SK-N-SH (cell line): ENCODE data around the gene WDR81. TPM values are rescaled to one million over a fixed set of nuclear protein-coding genes. Genes with fewer than 3 reads are reported as not detected.

Experiments used
- CTCF ChIA-PET: fragments of 300-600, 350-600 bp; formaldehyde crosslinking; extraction: SDS; loops from one replicate; lab custom pipeline; 2021; lab: Yijun Ruan, JAX
- POLR2A ChIA-PET: fragments of 350-600 bp; sonication (Branson Sonifier 250); formaldehyde crosslinking; extraction: SDS; loops from one replicate; lab custom pipeline; 2020; ENCODE audit warnings: antibody characterized with exemption, inconsistent platforms; lab: Yijun Ruan, JAX
- DNase-seq: peaks from one replicate; pipeline ENCODE4 v3.0.0; 2012
- H2AFZ ChIP-seq: fragments of 200-600 bp; sonication (generic); 2 replicates; pipeline ENCODE4 v1.8.1; 2016; ENCODE audit warnings: antibody characterized with exemption, mild to moderate bottlenecking, low read depth
- H3F3A ChIP-seq: fragments of 200-600 bp; sonication (generic); replicated peaks from 2 replicates; pipeline ENCODE3; 2016; ENCODE audit warnings: antibody characterized with exemption, mild to moderate bottlenecking; ENCODE audit not compliant: insufficient read depth
- H3K27ac ChIP-seq, 2 experiments: fragments of 200-500 bp in 1 of 2; fragments of 200-600 bp in 1 of 2; sonication (Bioruptor generic) in 1 of 2; sonication (generic), shearing (Covaris generic) in 1 of 2; 2 replicates each; pipeline versions ENCODE4 v1.5.1 to v1.6.1; 2014 to 2016; ENCODE audit warnings: low read depth in 2 of 2, inconsistent platforms in 1 of 2, low read length in 1 of 2, mild to moderate bottlenecking in 1 of 2, mixed read lengths in 1 of 2
- H3K27me3 ChIP-seq: fragments of 200-600 bp; sonication (generic), shearing (Covaris generic); 2 replicates; pipeline ENCODE4 v1.6.1; 2016; ENCODE audit warnings: mixed run types; ENCODE audit not compliant: insufficient read depth
- H3K36me3 ChIP-seq, 2 experiments: fragments of 200-500 bp in 1 of 2; fragments of 200-600 bp in 1 of 2; sonication (Bioruptor generic) in 1 of 2; sonication (generic) in 1 of 2; replicated peaks in 1 of 2; 2 replicates each; pipeline versions ENCODE3 to v1.5.1; 2014 to 2016; ENCODE audit warnings: low read length in 1 of 2, mild to moderate bottlenecking in 1 of 2; ENCODE audit not compliant: insufficient read depth in 2 of 2, control insufficient read depth in 1 of 2
- H3K4me1 ChIP-seq, 2 experiments: fragments of 200-500 bp in 1 of 2; fragments of 200-600 bp in 1 of 2; sonication (Bioruptor generic) in 1 of 2; sonication (generic), shearing (Covaris generic) in 1 of 2; 2 replicates each; pipeline versions ENCODE4 v1.5.1 to v1.6.1; 2014 to 2016; ENCODE audit warnings: low read depth in 1 of 2, low read length in 1 of 2, mixed run types in 1 of 2; ENCODE audit not compliant: insufficient read depth in 2 of 2, control insufficient read depth in 1 of 2
- H3K4me2 ChIP-seq: fragments of 200-600 bp; sonication (generic), shearing (Covaris generic); 2 replicates; pipeline ENCODE4 v1.6.1; 2017; ENCODE audit warnings: mixed run types
- H3K4me3 ChIP-seq, 2 experiments: fragments of 200-500 bp in 1 of 2; fragments of 200-600 bp in 1 of 2; sonication (Bioruptor generic) in 1 of 2; sonication (generic), shearing (Covaris generic) in 1 of 2; 2 replicates each; pipeline versions ENCODE4 v1.5.1 to v1.8.1; 2014 to 2016; ENCODE audit warnings: low read depth in 2 of 2, inconsistent platforms in 1 of 2, low read length in 1 of 2, mild to moderate bottlenecking in 1 of 2, mixed read lengths in 1 of 2, moderate library complexity in 1 of 2
- H3K79me2 ChIP-seq: fragments of 200-600 bp; sonication (generic); 2 replicates; pipeline ENCODE4 v1.8.1; 2017; ENCODE audit warnings: mild to moderate bottlenecking; ENCODE audit not compliant: insufficient read depth
- H3K9ac ChIP-seq: fragments of 200-600 bp; sonication (generic); 2 replicates; pipeline ENCODE4 v1.6.1; 2017; ENCODE audit warnings: mixed run types
- H3K9me2 ChIP-seq: fragments of 200-600 bp; sonication (generic); 2 replicates; pipeline ENCODE4 v1.6.1; 2017; ENCODE audit warnings: mixed run types
- H3K9me3 ChIP-seq: fragments of 200-600 bp; sonication (generic); 2 replicates; pipeline ENCODE4 v1.6.1; 2017; ENCODE audit warnings: mixed run types, mild to moderate bottlenecking, moderate library complexity
- H4K20me1 ChIP-seq: fragments of 200-600 bp; sonication (generic); 2 replicates; pipeline ENCODE4 v1.6.1; 2017; ENCODE audit warnings: mild to moderate bottlenecking, mixed run types; ENCODE audit not compliant: insufficient read depth
- ELF1 ChIP-seq: IDR thresholded peaks from 2 replicates; pipeline ENCODE4 v1.4.0; 2012
- EP300 ChIP-seq, 2 experiments: IDR thresholded peaks; 2 replicates each; pipeline versions ENCODE4 v1.4.0 to v1.6.1; 2012; ENCODE audit warnings: borderline replicate concordance in 1 of 2, low read depth in 1 of 2, low read length in 1 of 2
- EZH2phosphoT487 ChIP-seq: fragments of 200-600 bp; sonication (generic); IDR thresholded peaks from 2 replicates; pipeline ENCODE4 v1.6.1; 2017; ENCODE audit warnings: low read depth, mixed run types, mild to moderate bottlenecking, antibody characterized with exemption, moderate library complexity, borderline replicate concordance
- GABPA ChIP-seq: IDR thresholded peaks from 2 replicates; pipeline ENCODE4 v1.4.0; 2012; ENCODE audit warnings: low read depth, mild to moderate bottlenecking
- JUND ChIP-seq: IDR thresholded peaks from 2 replicates; pipeline ENCODE4 v1.4.0; 2012
- MEF2A ChIP-seq: IDR thresholded peaks from 2 replicates; pipeline ENCODE4 v1.4.0; 2012; ENCODE audit warnings: low read depth, borderline replicate concordance
- MXI1 ChIP-seq: IDR thresholded peaks from 2 replicates; pipeline ENCODE4 v1.6.1; 2012; ENCODE audit warnings: mild to moderate bottlenecking, low read depth, low read length, improper control_type of control experiment
- NFIC ChIP-seq: IDR thresholded peaks from 2 replicates; pipeline ENCODE4 v1.4.0; 2012; ENCODE audit warnings: borderline replicate concordance
- NRF1 ChIP-seq: IDR thresholded peaks from 2 replicates; pipeline ENCODE4 v1.6.1; 2012; ENCODE audit warnings: low read depth, mild to moderate bottlenecking, low read length
- RAD21 ChIP-seq: IDR thresholded peaks from 2 replicates; pipeline ENCODE4 v1.6.1; 2012; ENCODE audit warnings: mild to moderate bottlenecking, low read length
- RCOR1 ChIP-seq: fragments of 150-350 bp; IDR thresholded peaks from 2 replicates; pipeline ENCODE4 v1.6.1; 2017; ENCODE audit warnings: antibody characterized with exemption, low read length
- RFX5 ChIP-seq: IDR thresholded peaks from 2 replicates; pipeline ENCODE4 v1.6.1; 2012; ENCODE audit warnings: mild to moderate bottlenecking, improper control_type of control experiment, low read length
- SIN3A ChIP-seq: IDR thresholded peaks from 2 replicates; pipeline ENCODE4 v1.6.1; 2012; ENCODE audit warnings: low read depth, mild to moderate bottlenecking, low read length, moderate library complexity, borderline replicate concordance
- TEAD4 ChIP-seq: IDR thresholded peaks from 2 replicates; pipeline ENCODE4 v1.4.0; 2012; ENCODE audit warnings: mild to moderate bottlenecking, borderline replicate concordance; ENCODE audit not compliant: insufficient read depth
- YY1 ChIP-seq: IDR thresholded peaks from 2 replicates; pipeline ENCODE4 v1.4.0; 2012; ENCODE audit warnings: low read depth, mild to moderate bottlenecking
- WGBS: methylation state at CpG from one replicate; pipeline ENCODE4 v1.1.6; 2017; ENCODE audit warnings: low lambda C conversion rate; 5-methylcytosine and 5-hydroxymethylcytosine counted together
- polyA plus RNA-seq, 3 experiments: library from polyadenylated mRNA; depleted of rRNA; stranded (reverse); fragments of >200 nt; gene quantifications; 2 replicates each; pipeline ENCODE4 v1.2.3, GENCODE V29; 2012
- TF ChIP-seq, protein P1 (sequence below): fragments of 150-350 bp; IDR thresholded peaks from 2 replicates; pipeline ENCODE4 v1.6.1; 2016; ENCODE audit warnings: mild to moderate bottlenecking, low read depth, low read length
- TF ChIP-seq, protein P2 (sequence below): IDR thresholded peaks from 2 replicates; pipeline ENCODE4 v1.4.0; 2012; ENCODE audit warnings: low read depth, borderline replicate concordance
- TF ChIP-seq, protein P3 (sequence below): IDR thresholded peaks from 2 replicates; pipeline ENCODE4 v1.4.0; 2012; ENCODE audit warnings: low read depth, borderline replicate concordance
- TF ChIP-seq, protein P4 (sequence below): fragments of 150-350 bp; IDR thresholded peaks from 2 replicates; pipeline ENCODE4 v1.6.1; 2017; ENCODE audit warnings: antibody characterized with exemption, low read length, low read depth, borderline replicate concordance

WDR81 gene
- polyA plus RNA-seq, 1 of the 3 experiments (the other 2 are of a cell fraction): 9.3 TPM

DNA sequence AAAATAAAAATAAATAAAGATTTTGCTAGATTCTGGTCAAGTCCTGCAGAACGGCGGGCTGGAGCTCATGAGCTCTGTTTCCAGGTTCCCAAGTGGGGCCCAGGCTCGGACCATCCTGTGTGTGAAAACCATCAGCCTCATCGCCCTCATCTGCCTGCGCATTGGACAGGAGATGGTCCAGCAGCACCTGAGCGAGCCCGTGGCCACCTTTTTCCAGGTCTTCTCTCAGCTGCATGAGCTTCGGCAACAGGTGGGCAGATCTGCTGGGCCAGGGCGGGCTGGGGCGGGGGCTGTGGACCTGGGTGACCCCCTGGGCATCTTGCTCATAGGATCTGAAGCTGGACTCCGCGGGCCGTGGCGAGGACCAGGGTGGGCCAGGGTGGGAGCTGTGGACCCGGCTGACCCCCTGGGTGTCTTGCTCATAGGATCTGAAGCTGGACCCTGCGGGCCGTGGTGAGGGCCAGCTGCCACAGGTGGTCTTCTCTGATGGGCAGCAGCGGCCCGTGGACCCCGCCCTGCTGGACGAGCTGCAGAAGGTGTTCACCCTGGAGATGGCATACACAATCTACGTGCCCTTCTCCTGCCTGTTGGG is 7.8 kb downstream of the WDR81 start:
- H3K4me3 ChIP-seq: no peak overlapping the region
- no peaks in the 10 kb centered on the region; a peak in 1 of 4 replicates for H3K4me1 ChIP-seq
- no peak overlapping the region for H3K4me2 ChIP-seq
- H3K9me3 ChIP-seq: no peaks in the 10 kb centered on the region
- no peak for TF ChIP-seq YY1
- TF ChIP-seq, protein P1, sequence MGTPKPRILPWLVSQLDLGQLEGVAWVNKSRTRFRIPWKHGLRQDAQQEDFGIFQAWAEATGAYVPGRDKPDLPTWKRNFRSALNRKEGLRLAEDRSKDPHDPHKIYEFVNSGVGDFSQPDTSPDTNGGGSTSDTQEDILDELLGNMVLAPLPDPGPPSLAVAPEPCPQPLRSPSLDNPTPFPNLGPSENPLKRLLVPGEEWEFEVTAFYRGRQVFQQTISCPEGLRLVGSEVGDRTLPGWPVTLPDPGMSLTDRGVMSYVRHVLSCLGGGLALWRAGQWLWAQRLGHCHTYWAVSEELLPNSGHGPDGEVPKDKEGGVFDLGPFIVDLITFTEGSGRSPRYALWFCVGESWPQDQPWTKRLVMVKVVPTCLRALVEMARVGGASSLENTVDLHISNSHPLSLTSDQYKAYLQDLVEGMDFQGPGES: no peak
- no peak for TF ChIP-seq GABPA
- TF ChIP-seq ELF1: no peak
- TF ChIP-seq, protein P2, sequence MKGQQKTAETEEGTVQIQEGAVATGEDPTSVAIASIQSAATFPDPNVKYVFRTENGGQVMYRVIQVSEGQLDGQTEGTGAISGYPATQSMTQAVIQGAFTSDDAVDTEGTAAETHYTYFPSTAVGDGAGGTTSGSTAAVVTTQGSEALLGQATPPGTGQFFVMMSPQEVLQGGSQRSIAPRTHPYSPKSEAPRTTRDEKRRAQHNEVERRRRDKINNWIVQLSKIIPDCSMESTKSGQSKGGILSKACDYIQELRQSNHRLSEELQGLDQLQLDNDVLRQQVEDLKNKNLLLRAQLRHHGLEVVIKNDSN: no peak
- TF ChIP-seq TEAD4: no peak
- TF ChIP-seq JUND: no peak
- TF ChIP-seq RAD21: no peak
- H3K9me2 ChIP-seq: no peaks in the 10 kb centered on the region
- no peaks in the 10 kb centered on the region for H4K20me1 ChIP-seq
- H3K9ac ChIP-seq: no peak overlapping the region
- peaks cover 0 to 29% of the 10 kb centered on the region in 2 experiments for H3K36me3 ChIP-seq
- no peak overlapping the region for H3K27ac ChIP-seq
- H3F3A ChIP-seq: no peaks in the 10 kb centered on the region
- 94% methylated on average over 16 of the region's 22 CpGs for WGBS
- POLR2A ChIA-PET: no interaction called here
- DNase-seq: no peak
- no peaks in the 10 kb centered on the region for H3K79me2 ChIP-seq
- H2AFZ ChIP-seq: no peak overlapping the region
- H3K27me3 ChIP-seq: no peaks in the 10 kb centered on the region
- CTCF ChIA-PET: interaction anchor here (1.4 to 1.6 kb wide), 2 partner anchors 31 to 51 kb away, joined by 4 to 5 read pairs; no protein-coding TSS in a partner anchor

DNA sequence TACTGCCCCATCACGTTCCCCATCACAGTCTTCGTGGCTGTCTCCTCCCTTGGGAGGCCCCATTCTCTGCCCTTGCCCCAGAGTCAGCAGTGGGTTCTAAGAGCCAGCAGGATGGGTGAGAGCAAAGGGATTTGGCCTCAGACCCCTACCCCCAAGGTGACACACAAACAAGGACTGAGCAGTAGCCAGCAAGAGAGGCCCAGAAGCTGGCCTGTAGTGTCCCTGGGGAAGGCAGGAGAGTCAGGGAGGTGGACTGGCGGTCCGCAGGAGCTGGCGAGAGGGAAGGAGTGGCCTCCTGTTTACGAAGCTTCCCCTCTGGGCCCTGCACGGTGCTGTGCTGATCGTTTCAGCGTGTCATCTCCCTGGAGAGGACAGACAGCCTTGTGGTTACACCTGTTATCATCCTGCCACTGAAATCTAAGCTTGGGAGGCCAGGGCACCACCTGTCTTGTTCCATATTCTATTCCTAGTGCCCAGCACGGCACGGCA is 8.4 kb downstream of the WDR81 start:
- 93% methylated on average over 11 of the region's 11 CpGs for WGBS
- DNase-seq: no peak
- H3K36me3 ChIP-seq: peaks cover 0 to 26% of the 10 kb centered on the region in 2 experiments
- no peak overlapping the region for H2AFZ ChIP-seq
- H3K4me3 ChIP-seq: no peak overlapping the region
- no peaks in the 10 kb centered on the region; a peak in 1 of 4 replicates for H3K4me1 ChIP-seq
- H3K27ac ChIP-seq: no peak overlapping the region
- H3K9ac ChIP-seq: no peak overlapping the region
- H3K4me2 ChIP-seq: no peak overlapping the region
- ChIA-PET POLR2A (interaction anchor here (0.7 kb wide), 1 partner anchor 16 kb away, joined by 4 read pairs; no protein-coding TSS in a partner anchor), CTCF (interaction anchor here (0.9 to 1.6 kb wide), 4 partner anchors 13 to 51 kb away, joined by 3 to 5 read pairs (median 4); no protein-coding TSS in a partner anchor)
- no peaks in the 10 kb centered on the region for H3F3A ChIP-seq
- no peaks in the 10 kb centered on the region for H3K9me2 ChIP-seq
- H4K20me1 ChIP-seq: no peaks in the 10 kb centered on the region
- H3K9me3 ChIP-seq: no peaks in the 10 kb centered on the region
- H3K27me3 ChIP-seq: no peaks in the 10 kb centered on the region
- H3K79me2 ChIP-seq: no peaks in the 10 kb centered on the region
- TF ChIP-seq YY1: no peak
- TF ChIP-seq, protein P3, sequence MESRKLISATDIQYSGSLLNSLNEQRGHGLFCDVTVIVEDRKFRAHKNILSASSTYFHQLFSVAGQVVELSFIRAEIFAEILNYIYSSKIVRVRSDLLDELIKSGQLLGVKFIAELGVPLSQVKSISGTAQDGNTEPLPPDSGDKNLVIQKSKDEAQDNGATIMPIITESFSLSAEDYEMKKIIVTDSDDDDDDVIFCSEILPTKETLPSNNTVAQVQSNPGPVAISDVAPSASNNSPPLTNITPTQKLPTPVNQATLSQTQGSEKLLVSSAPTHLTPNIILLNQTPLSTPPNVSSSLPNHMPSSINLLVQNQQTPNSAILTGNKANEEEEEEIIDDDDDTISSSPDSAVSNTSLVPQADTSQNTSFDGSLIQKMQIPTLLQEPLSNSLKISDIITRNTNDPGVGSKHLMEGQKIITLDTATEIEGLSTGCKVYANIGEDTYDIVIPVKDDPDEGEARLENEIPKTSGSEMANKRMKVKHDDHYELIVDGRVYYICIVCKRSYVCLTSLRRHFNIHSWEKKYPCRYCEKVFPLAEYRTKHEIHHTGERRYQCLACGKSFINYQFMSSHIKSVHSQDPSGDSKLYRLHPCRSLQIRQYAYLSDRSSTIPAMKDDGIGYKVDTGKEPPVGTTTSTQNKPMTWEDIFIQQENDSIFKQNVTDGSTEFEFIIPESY: no peak
- TF ChIP-seq NRF1: no peak
- no peak for TF ChIP-seq EZH2phosphoT487
- TF ChIP-seq ELF1: no peak
- no peak for TF ChIP-seq RCOR1
- TF ChIP-seq MEF2A: no peak
- TF ChIP-seq, protein P1: no peak
- no peak for TF ChIP-seq MXI1
- TF ChIP-seq, protein P2: no peak
- no peak for TF ChIP-seq SIN3A
- no peak for TF ChIP-seq RFX5
- no peak for TF ChIP-seq RAD21
- no peak for TF ChIP-seq EP300 (IDR thresholded peaks at IDR 0.05; ENCODE audit: borderline replicate concordance in 1 of 2, low read depth in 1 of 2, low read length in 1 of 2)
- no peak for TF ChIP-seq NFIC
- TF ChIP-seq, protein P4, sequence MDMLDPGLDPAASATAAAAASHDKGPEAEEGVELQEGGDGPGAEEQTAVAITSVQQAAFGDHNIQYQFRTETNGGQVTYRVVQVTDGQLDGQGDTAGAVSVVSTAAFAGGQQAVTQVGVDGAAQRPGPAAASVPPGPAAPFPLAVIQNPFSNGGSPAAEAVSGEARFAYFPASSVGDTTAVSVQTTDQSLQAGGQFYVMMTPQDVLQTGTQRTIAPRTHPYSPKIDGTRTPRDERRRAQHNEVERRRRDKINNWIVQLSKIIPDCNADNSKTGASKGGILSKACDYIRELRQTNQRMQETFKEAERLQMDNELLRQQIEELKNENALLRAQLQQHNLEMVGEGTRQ: no peak
- TF ChIP-seq GABPA: no peak
